Skeletal muscle tissue (tissue), 4 donors: ENCODE results near the gene VRK2. TPM values are rescaled to one million over a fixed set of nuclear protein-coding genes. Genes with fewer than 3 reads are reported as not detected.
"Not testable (repeated sequence)": the region's sequence is repeated elsewhere in the genome, so short reads cannot be mapped to it uniquely, and the experiment has no call there.

Source experiments
- H3K27ac ChIP-seq: one replicate; pipeline ENCODE4 v1.7.0; 2013; ENCODE audit warnings: mild to moderate bottlenecking, low read depth, low read length, inconsistent platforms
- H3K27me3 ChIP-seq, 3 donors: one replicate each; pipeline ENCODE4 v1.7.0; 2013; ENCODE audit warnings: low read length in 3 of 3; ENCODE audit not compliant: control insufficient read depth in 3 of 3, insufficient read depth in 3 of 3
- H3K36me3 ChIP-seq, 3 donors: one replicate each; pipeline ENCODE4 v1.7.0; 2013; ENCODE audit warnings: low read length in 3 of 3; ENCODE audit not compliant: control insufficient read depth in 3 of 3, insufficient read depth in 3 of 3
- H3K4me1 ChIP-seq, 3 donors: one replicate each; pipeline ENCODE4 v1.7.0; 2013; ENCODE audit warnings: low read length in 3 of 3, mild to moderate bottlenecking in 3 of 3; ENCODE audit not compliant: control insufficient read depth in 3 of 3, insufficient read depth in 3 of 3
- H3K4me3 ChIP-seq, 3 donors: one replicate each; pipeline ENCODE4 v1.7.0; 2013; ENCODE audit warnings: low read length in 3 of 3
- H3K9ac ChIP-seq, 3 donors: one replicate each; pipeline ENCODE4 v1.7.0; 2013; ENCODE audit warnings: low read length in 3 of 3, mild to moderate bottlenecking in 3 of 3, moderate library complexity in 2 of 3, low read depth in 1 of 3
- H3K9me3 ChIP-seq, 3 donors: one replicate each; pipeline ENCODE4 v1.7.0; 2013; ENCODE audit warnings: low read length in 3 of 3; ENCODE audit not compliant: control insufficient read depth in 3 of 3
- total RNA-seq: library from RNA; depleted of rRNA; stranded (reverse); fragments of >200 nt; gene quantifications from one replicate; pipeline ENCODE4 v1.2.3, GENCODE V29; 2014
- donor health status: Osteomylitis.

Gene VRK2
- total RNA-seq, 1 donor from 2014 or later, result 9.9 TPM

- H3K9me3 ChIP-seq, result no peaks in the 10 kb centered on the region
- H3K9ac ChIP-seq, result no peak overlapping the region
- H3K36me3 ChIP-seq, result peaks cover 0 to 10% (median 0%) of the 10 kb centered on the region in 3 donors
- no peaks in the 10 kb centered on the region for H3K4me1 ChIP-seq
- H3K4me3 ChIP-seq, result no peak overlapping the region
- H3K27me3 ChIP-seq, result no peaks in the 10 kb centered on the region
- H3K27ac ChIP-seq, result no peak overlapping the region
Observed at GRCh38 chr2:58127111-58127510, 80.5 kb downstream of the VRK2 start.

- Histone ChIP-seq H3K4me1 (no peaks in the 10 kb centered on the region), H3K27me3 (no peaks in the 10 kb centered on the region), H3K9me3 (no peaks in the 10 kb centered on the region), H3K27ac (no peak overlapping the region), H3K36me3 (peaks cover 0 to 6% (median 0%) of the 10 kb centered on the region in 3 donors), H3K4me3 (no peak overlapping the region), H3K9ac (no peak overlapping the region)
Observed at GRCh38 chr2:58130238-58130637, 83.6 kb downstream of the VRK2 start.

- Histone ChIP-seq H3K9ac (no peak overlapping the region), H3K4me3 (no peak overlapping the region), H3K36me3 (peaks cover 0 to 6% (median 0%) of the 10 kb centered on the region in 3 donors), H3K9me3 (no peaks in the 10 kb centered on the region), H3K27ac (no peak overlapping the region), H3K4me1 (no peaks in the 10 kb centered on the region), H3K27me3 (no peaks in the 10 kb centered on the region)
Observed at GRCh38 chr2:58131191-58132011, 84.8 kb downstream of the VRK2 start.

- Histone ChIP-seq H3K27ac (no peak overlapping the region), H3K9ac (no peak overlapping the region), H3K9me3 (no peaks in the 10 kb centered on the region), H3K27me3 (no peaks in the 10 kb centered on the region), H3K4me3 (no peak overlapping the region), H3K4me1 (no peaks in the 10 kb centered on the region), H3K36me3 (peaks cover 0 to 6% (median 0%) of the 10 kb centered on the region in 3 donors)
Observed at GRCh38 chr2:58133395-58133794, 86.8 kb downstream of the VRK2 start.

GRCh38 chr2:58135861-58136260 is 89.3 kb downstream of the VRK2 start:
- Histone ChIP-seq H3K27me3 (no peaks in the 10 kb centered on the region), H3K9ac (no peak overlapping the region), H3K27ac (no peak overlapping the region), H3K36me3 (peaks cover 0 to 8% (median 0%) of the 10 kb centered on the region in 3 donors), H3K4me3 (no peak overlapping the region), H3K4me1 (no peaks in the 10 kb centered on the region), H3K9me3 (no peaks in the 10 kb centered on the region)

- H3K4me3 ChIP-seq, result no peak overlapping the region
- no peaks in the 10 kb centered on the region for H3K9me3 ChIP-seq
- no peak overlapping the region for H3K27ac ChIP-seq
- peaks cover 0 to 4% (median 0%) of the 10 kb centered on the region in 3 donors for H3K36me3 ChIP-seq
- no peaks in the 10 kb centered on the region for H3K4me1 ChIP-seq
- no peaks in the 10 kb centered on the region for H3K27me3 ChIP-seq
- H3K9ac ChIP-seq, result no peak overlapping the region
Observed at GRCh38 chr2:58137221-58137620, 90.6 kb downstream of the VRK2 start.

- H3K9me3 ChIP-seq, result no peaks in the 10 kb centered on the region
- no peak overlapping the region for H3K27ac ChIP-seq
- no peak overlapping the region for H3K9ac ChIP-seq
- no peaks in the 10 kb centered on the region for H3K27me3 ChIP-seq
- H3K4me1 ChIP-seq, result no peaks in the 10 kb centered on the region
- no peak overlapping the region for H3K4me3 ChIP-seq
- peaks cover 0 to 6% (median 0%) of the 10 kb centered on the region in 3 donors for H3K36me3 ChIP-seq
Observed at GRCh38 chr2:58137856-58138255, 91.2 kb downstream of the VRK2 start.

- Histone ChIP-seq H3K36me3 (peaks cover 0 to 6% (median 0%) of the 10 kb centered on the region in 3 donors), H3K4me3 (no peak overlapping the region), H3K27ac (no peak overlapping the region), H3K4me1 (no peaks in the 10 kb centered on the region), H3K27me3 (no peaks in the 10 kb centered on the region), H3K9ac (no peak overlapping the region), H3K9me3 (no peaks in the 10 kb centered on the region)
Observed at GRCh38 chr2:58138396-58139030, 91.9 kb downstream of the VRK2 start.

- no peaks in the 10 kb centered on the region for H3K27me3 ChIP-seq
- H3K4me1 ChIP-seq, result no peaks in the 10 kb centered on the region
- H3K9me3 ChIP-seq, result no peaks in the 10 kb centered on the region
- no peak overlapping the region for H3K27ac ChIP-seq
- peaks cover 0 to 4% (median 0%) of the 10 kb centered on the region in 3 donors for H3K36me3 ChIP-seq
- H3K4me3 ChIP-seq, result no peak overlapping the region
- no peak overlapping the region for H3K9ac ChIP-seq
Observed at GRCh38 chr2:58140508-58141072, 94.0 kb downstream of the VRK2 start.

- not testable (repeated sequence) for H3K36me3 ChIP-seq, H3K4me3 ChIP-seq, H3K27ac ChIP-seq, H3K27me3 ChIP-seq, H3K9me3 ChIP-seq, H3K9ac ChIP-seq, H3K4me1 ChIP-seq
Observed at GRCh38 chr2:58145769-58146168, 99.2 kb downstream of the VRK2 start.
